ENCODE measurements around the gene FADS2.

FADS2 gene

DNA sequence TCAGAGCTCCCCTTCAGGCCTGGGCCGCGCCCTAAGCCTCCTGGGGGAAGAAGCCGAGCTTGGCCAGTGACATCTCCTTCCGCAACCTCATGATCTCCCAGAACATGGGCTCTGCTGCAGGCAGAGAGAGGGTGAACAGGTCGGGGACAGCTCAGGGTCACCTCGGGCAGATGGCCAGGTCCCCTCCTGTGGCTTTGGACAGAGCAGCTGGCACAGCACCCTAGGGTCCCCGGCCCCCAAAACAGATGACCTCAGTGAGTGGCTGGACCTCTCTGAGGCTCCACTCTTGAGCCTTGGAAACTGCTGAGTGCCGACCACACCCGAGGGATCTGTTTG, 70.1 kb downstream of the FADS2 start:
- TF ChIP-seq, protein P1, sequence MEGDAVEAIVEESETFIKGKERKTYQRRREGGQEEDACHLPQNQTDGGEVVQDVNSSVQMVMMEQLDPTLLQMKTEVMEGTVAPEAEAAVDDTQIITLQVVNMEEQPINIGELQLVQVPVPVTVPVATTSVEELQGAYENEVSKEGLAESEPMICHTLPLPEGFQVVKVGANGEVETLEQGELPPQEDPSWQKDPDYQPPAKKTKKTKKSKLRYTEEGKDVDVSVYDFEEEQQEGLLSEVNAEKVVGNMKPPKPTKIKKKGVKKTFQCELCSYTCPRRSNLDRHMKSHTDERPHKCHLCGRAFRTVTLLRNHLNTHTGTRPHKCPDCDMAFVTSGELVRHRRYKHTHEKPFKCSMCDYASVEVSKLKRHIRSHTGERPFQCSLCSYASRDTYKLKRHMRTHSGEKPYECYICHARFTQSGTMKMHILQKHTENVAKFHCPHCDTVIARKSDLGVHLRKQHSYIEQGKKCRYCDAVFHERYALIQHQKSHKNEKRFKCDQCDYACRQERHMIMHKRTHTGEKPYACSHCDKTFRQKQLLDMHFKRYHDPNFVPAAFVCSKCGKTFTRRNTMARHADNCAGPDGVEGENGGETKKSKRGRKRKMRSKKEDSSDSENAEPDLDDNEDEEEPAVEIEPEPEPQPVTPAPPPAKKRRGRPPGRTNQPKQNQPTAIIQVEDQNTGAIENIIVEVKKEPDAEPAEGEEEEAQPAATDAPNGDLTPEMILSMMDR (IDR thresholded peaks at IDR 0.05; ENCODE audit: low read length, missing control alignments): no peak
- no peak for DNase-seq (ENCODE audit: low read depth)
- no peak overlapping the region for H3K4me3 ChIP-seq (replicated peaks; ENCODE audit: low read depth, low read length)

DNA sequence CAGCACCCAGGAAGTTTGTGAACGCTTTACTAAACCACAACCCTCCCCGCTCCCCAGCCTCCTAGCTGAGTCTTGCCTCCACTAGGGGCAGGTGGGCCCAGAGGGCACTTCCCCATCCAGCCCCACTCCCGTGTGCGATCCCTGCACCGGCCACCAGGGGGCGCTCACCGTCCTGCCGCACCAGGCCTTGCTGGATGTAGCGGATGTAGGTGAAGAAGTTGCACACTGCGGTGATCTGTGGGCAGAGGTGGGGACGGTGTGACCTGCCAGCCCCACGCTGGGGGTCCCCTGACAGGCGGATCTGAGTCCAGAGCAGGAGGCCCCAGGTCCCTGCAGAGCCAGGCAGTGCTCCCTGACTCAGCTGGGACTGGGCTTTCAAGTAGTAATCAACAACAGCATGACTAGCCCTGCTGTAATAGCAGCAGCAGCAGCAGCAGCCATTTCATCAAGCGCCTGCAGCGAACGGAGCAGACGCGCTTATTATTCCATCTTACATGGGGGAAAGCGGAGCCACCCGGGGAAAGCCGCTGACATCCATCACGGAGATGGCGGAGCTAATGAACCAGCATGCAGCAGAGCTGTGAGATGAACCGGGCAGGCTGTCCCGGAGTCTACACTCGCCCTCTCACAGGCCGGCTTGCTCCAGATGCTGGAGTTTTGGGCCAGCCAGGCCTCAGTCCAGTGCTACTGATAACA, 71.2 kb downstream of the FADS2 start:
- H3K4me3 ChIP-seq (replicated peaks; ENCODE audit: low read depth, low read length): no peak overlapping the region
- DNase-seq (ENCODE audit: low read depth): peak; percentile 75
- TF ChIP-seq, protein P1 (IDR thresholded peaks at IDR 0.05; ENCODE audit: low read length, missing control alignments): peak; percentile 98

DNA sequence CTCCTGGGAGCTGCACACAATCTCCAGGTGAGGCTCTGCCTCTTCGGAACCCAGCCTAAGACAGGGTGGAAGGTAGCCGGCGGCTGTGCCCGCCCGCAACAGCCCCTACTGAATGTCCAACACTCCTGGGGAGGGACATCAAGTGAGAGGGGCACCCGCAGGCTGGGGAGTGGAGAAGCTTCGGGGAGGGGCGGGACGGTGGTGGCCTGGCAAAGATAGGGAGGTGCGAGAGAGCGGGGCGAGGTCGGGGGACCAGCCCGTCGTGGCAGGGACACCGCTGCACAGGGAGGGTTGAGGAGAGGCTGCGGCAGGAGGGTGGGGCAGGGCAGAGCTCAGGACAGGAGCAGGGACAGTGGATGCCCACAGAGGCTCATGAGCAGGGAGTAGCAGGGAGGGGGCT, 72.2 kb downstream of the FADS2 start:
- DNase-seq (ENCODE audit: low read depth): no peak
- TF ChIP-seq, protein P1 (IDR thresholded peaks at IDR 0.05; ENCODE audit: low read length, missing control alignments): no peak
- H3K4me3 ChIP-seq (replicated peaks; ENCODE audit: low read depth, low read length): no peak overlapping the region

DNA sequence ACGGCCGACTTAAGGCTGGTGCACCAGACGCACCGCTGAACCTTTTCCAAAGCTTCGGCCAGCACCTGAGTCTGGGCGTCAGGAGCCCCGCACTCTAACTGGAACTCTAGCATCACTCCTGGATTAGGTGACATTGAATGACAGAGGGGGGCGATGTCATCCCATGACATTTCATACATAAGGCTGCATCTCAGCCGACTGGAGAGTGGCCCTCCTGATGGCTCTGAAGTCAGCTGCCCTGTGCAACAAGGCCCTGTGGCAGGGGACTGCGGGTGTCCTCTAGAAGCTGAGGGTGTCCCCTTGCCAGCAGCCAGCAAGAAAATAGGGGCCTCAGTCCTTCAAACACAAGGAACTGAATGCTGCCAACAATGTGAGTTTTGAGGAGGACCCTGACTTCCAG, 73.3 kb downstream of the FADS2 start:
- no peak overlapping the region for H3K4me3 ChIP-seq (replicated peaks; ENCODE audit: low read depth, low read length)
- DNase-seq (ENCODE audit: low read depth): no peak
- TF ChIP-seq, protein P1 (IDR thresholded peaks at IDR 0.05; ENCODE audit: low read length, missing control alignments): no peak

DNA sequence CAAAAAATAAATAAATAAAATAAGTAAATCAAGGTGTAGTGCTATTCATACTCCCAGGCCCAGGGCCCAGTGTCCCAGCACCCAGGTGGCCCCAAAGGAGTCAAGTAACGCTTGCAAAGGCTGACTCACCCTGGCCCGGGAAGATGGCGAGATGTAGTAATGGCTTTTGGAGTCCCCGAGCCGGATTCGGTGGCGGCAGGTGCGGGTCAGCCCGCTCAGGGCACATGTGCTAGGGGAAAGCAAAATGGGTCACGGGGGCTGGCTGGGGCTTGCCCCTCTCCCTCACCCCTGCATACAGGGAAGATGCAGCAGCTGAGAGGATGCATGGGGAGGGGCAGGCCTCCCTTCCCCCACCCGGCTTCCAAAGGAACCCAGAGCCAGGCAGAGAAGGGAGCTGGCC, 74.2 kb downstream of the FADS2 start:
- H3K4me3 ChIP-seq (replicated peaks; ENCODE audit: low read depth, low read length): no peak overlapping the region
- DNase-seq (ENCODE audit: low read depth): no peak
- TF ChIP-seq, protein P1 (IDR thresholded peaks at IDR 0.05; ENCODE audit: low read length, missing control alignments): no peak

DNA sequence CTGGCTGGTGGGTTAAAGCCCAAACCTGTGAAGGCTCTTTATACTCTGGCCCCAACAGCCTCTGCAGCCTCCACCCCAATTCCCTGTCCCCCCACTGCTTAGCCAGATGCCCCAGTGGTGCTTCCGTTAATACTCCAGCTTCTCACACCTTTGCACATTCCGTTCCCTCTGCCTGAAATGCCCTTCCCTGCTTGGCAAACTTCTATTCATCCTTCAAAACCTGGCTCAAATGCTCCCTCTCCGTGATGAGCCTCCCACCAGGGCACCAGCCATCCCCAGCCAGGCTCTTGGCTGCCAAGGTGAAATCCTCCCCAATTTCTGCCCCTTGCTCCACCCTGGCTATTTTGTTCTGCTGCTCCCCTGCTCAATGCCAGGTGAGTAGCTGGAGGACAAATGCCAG, 75.7 kb downstream of the FADS2 start:
- no peak overlapping the region for H3K4me3 ChIP-seq (replicated peaks; ENCODE audit: low read depth, low read length)

More for the DNA sequence above, 75.7 kb downstream of the FADS2 start:
- DNase-seq (ENCODE audit: low read depth): no peak
- TF ChIP-seq, protein P1 (IDR thresholded peaks at IDR 0.05; ENCODE audit: low read length, missing control alignments): no peak

Measured in fibroblast of pulmonary artery (primary cell).